GM12801 (cell line): ENCODE data around the gene SOHLH1.

Source experiments
- TF ChIP-seq, protein P1 (sequence below): IDR thresholded peaks from one replicate; pipeline ENCODE4 v1.5.1; 2011; ENCODE audit warnings: control low read depth; ENCODE audit not compliant: insufficient read length; ENCODE audit errors: extremely low read depth

SOHLH1 gene

DNA sequence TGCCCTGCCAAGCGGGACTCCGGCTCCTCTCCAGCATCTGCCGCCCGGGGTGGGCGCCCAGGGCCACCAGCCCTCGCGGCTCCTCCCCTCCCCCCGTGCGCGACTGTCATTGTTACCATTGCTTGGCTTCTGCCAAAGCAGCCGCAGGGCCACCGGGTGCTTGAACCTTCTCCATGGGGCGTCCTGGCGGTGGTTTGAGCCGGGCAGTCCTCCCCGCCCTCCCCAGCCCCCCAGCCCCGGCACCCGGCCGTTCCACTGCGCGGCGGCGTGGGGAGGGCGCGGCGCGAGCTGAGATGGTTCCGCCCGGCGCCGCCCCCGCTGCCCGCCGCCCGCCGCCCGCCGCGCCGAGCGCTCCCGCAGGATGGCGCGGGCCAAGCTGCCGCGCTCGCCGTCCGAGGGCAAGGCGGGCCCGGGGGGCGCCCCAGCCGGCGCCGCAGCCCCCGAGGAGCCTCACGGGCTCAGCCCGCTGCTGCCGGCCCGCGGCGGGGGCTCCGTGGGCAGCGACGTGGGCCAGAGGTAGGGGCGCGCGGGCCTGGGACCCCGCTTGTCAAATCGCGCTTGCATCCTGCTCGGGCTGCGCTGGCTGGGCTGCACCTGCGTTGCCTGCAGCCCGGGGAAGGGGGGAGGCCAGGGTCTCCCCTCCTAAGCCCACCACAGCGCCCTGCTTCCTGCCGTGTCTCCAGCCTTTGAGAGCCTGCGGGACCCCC lies 37.1 kb upstream of the SOHLH1 start:
- TF ChIP-seq, protein P1, sequence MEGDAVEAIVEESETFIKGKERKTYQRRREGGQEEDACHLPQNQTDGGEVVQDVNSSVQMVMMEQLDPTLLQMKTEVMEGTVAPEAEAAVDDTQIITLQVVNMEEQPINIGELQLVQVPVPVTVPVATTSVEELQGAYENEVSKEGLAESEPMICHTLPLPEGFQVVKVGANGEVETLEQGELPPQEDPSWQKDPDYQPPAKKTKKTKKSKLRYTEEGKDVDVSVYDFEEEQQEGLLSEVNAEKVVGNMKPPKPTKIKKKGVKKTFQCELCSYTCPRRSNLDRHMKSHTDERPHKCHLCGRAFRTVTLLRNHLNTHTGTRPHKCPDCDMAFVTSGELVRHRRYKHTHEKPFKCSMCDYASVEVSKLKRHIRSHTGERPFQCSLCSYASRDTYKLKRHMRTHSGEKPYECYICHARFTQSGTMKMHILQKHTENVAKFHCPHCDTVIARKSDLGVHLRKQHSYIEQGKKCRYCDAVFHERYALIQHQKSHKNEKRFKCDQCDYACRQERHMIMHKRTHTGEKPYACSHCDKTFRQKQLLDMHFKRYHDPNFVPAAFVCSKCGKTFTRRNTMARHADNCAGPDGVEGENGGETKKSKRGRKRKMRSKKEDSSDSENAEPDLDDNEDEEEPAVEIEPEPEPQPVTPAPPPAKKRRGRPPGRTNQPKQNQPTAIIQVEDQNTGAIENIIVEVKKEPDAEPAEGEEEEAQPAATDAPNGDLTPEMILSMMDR, result no peak

- TF ChIP-seq, protein P1, result no peak
Observed at GRCh38 chr9:135734616-135735144, 35.4 kb upstream of the SOHLH1 start.

DNA sequence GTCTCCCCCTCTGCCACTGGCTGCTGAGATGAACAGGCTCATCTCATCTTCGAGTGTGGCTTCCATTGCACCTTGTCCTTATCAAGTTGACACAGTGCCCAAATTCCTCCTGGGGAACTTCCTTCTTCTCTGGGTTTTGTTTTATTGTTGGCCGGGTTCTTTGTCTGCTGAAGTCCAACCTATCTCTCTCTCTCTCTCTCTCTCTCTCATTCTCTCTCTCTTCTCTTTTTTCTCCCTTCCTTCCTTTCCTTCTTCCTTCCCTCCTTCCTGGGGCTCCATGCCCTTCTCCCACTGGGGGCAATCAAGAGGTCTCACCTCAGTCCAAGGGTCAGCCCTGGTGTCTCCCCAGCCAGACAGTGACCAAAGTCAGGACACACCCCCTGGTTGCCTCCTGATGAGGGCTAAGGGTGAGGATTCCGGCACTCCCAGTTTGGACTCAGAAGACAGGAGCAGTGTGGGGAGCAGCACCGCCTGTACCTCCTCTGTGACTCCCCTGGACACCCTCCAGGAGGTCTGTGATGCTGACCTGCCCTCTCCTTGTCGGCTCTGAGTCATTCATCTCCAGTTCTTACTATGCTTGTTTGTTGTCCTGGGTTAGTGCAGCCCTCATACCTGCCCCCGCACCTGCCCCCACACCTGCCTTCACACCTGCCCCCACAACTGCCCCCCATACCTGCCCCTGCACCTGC lies 33.4 kb upstream of the SOHLH1 start:
- TF ChIP-seq, protein P1, result no peak

- TF ChIP-seq, protein P1, result no peak
Observed at GRCh38 chr9:135731454-135731853, 32.2 kb upstream of the SOHLH1 start.

DNA sequence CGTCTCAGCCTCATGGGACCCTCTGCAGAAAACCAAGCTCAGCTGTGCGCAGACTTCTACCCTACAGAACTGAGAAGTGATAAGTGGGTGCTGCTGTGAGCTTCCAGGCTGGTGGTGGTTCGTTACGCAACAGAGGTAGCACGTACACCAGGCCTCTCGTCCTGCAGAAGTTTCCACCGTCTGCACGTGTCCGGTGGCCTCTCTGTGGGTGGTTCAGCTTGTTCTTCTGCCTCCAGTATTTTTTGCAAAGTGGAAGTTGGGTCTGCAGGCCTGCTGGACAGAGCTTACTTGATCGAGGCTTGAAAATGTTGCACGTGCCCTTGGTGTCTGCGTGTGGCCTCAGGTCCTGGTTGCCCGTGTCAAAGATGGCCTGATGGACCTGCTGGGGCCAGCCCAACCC lies 30.2 kb upstream of the SOHLH1 start:
- TF ChIP-seq, protein P1, result no peak

- TF ChIP-seq, protein P1, result no peak
Observed at GRCh38 chr9:135728436-135729110, 29.3 kb upstream of the SOHLH1 start.

DNA sequence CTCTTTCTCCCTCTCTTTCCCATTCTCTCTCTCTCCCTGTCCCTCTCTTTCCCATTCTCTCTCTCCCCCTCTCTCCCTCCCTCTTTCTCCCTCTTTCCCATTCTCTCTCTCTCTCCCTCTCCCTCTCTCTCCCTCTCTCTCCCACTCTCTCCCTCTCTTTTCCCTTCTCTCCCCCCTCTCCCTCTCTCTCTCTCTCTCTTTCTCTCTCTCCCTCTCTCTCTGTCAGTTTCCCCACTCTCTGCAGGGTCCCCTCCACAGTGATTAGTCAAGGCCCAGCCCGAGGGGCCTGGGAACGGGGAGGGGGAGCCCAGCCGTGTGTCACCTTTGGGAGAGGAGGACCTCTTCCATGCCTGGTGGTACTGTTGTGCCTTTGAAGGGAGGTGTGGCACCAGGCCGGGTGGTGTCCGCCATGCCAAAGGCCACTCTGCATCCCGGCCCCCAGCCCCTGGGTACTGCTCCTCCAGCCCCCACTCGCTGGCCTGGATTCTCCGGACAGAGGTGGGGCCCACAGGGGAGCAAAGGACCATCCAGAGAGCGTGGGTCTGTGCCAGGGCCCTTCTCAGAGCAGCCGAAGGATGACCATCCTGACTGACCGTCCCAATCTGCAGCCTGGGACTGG lies 28.1 kb upstream of the SOHLH1 start:
- TF ChIP-seq, protein P1, result no peak
